Inflammatory macrophage treated with lipopolysaccharide for 4 hours (primary cell): Measurements from ENCODE around the gene AHCYL1.

Experiments
- DNase-seq: peaks from one replicate; pipeline ENCODE4 v3.0.0-alpha.2; 2020

Gene AHCYL1

DNA sequence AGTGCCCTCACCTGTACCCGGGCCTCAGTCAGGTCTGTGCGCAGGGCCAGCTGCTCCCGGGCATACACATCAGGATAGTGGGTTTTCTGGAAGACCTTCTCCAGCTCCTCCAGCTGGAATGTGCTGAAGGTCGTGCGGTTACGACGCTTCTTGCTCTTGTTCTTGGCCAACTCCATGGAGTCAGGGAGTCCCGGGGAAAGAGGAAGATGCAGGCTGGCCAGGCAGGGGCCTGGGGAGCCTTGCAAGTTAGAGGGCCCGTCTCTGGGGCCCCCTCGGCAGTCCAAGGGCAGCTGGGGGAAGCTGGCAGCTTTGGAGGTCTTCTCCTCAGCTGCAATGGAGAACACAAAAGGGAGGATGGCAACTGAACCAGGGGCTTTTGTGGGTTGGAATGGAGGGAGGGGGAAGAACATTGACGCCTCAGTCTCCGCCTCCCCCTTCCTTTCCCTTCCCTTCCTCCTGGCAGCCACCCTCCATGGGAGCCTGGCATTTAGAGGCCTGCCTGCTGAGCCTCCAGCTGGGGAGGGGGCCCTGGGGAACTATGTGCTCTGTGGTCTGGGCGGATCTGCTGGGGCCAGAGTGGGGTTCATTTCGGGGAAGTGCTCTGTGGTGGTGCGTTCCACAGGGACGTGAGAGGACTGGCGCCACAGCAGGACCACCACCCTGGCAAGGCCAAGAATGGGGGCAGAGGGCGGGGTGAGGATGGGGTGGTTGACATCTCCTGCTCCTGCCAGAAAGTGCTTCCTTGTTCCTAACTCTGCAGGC is 80.2 kb downstream of the AHCYL1 start:
- DNase-seq = no peak

DNA sequence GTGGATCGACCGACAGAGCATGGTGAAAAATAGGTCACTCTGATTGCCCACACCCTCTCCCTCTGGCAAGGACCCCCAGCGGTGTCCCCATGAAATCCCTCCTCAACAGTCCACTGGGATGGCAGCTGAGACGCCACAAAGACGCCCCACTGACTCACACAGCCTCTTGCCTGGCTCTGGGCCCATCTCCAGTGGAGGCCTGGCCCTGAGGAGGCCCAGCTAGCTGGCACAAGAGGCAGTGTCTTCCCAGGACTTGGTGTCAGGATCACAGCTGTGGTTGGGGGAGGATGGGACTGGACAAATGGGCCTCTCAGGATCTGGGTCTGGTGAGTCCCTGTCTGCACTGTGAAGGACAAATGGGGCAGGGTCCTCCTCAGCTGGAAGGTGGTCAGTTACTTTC is 81.3 kb downstream of the AHCYL1 start:
- no peak for DNase-seq

DNA sequence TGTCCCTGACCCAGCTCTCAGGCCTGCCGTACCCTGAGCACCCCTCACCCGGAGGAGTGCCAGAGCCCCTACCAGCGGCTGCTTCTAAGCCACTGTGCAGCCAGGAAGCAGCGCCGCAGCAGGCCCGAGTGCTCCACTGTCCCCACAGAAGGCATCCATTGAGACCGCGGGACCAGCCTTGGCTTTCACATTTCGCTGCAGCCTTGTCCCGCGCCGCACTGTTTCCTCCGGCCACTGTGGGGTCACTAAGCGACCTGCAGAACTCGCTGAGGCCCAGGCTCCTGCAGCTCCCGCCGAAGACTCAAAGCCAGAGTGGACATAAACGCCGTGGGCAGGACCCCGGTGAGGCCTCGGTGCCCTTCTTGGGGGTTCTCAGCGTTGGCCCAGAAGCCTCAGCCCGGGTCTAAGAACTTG is 82.9 kb downstream of the AHCYL1 start:
- no peak for DNase-seq

DNA sequence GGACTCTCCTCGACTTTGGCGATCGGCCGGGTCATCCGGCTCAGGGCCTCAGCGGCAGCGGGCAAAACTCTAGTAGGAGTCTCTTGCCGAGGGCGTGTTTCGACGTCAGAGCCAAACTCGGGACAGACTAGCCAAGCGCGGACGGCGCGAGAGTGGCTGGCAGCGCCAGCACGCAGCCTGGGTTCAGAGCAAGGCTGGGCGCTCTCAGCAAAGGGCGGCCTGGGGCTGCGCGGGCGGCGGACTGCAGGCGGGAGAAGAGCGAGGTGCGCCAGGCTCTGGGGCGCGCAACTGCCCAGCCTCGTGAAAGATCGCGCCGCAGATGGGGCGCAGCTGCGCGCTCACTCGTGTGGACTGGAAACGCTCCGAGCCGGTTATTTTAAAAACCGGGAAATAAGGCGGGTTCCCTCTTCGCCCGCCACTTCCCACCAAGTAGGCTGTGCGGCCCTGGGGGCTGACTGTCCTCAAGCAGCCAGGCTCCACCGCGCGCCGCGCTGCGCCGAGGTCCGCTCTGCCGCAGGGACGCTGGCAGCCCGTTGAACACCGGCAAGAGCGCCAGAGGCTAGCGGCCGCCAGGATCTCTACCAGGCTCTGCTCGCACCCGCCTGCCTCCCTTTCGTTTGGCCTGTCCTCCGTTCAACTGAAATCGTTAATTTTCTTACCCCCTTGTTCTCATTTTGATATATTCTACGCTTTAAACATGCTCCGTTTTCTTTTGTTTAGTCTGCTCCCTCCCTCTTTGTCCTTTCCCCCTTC is 83.5 kb downstream of the AHCYL1 start:
- DNase-seq = peak; percentile 17

DNA sequence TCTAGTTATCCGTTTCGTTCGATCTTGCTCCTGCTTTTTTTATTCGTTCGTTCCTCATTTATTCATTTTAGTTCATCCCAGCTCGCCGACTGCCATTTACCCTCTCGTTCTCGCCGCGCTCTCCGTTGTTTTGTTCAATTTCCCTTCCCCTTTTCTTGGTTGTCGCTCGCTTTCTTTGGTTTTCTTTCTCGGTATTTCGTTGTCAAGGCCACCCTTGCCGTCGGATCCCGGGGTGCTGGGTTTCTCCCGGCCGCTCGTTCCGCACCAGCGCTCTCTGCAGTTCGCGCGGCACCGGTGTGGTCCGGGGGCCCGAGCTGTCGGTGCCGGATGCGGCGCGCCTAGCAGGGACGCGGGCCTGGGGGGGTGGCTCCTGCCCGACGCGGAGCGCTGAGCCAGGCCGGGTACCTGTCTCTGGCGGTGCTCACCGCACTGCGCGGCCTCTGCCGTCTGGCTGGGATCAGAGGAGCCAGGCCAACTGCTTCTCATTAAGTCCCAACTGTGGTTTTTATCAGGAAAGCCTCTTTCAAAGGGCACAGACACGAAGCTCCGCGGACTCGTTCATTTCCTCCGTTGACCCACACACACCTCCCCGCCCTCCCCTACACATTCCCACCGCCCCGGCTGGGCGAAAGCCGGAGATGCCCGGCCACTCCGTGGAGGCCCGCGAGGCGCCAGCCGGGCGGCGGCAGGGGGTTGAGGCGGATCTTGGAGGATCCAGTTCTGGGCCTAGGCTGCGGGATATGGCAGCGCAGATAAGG is 84.3 kb downstream of the AHCYL1 start:
- DNase-seq = peak; percentile 48

DNA sequence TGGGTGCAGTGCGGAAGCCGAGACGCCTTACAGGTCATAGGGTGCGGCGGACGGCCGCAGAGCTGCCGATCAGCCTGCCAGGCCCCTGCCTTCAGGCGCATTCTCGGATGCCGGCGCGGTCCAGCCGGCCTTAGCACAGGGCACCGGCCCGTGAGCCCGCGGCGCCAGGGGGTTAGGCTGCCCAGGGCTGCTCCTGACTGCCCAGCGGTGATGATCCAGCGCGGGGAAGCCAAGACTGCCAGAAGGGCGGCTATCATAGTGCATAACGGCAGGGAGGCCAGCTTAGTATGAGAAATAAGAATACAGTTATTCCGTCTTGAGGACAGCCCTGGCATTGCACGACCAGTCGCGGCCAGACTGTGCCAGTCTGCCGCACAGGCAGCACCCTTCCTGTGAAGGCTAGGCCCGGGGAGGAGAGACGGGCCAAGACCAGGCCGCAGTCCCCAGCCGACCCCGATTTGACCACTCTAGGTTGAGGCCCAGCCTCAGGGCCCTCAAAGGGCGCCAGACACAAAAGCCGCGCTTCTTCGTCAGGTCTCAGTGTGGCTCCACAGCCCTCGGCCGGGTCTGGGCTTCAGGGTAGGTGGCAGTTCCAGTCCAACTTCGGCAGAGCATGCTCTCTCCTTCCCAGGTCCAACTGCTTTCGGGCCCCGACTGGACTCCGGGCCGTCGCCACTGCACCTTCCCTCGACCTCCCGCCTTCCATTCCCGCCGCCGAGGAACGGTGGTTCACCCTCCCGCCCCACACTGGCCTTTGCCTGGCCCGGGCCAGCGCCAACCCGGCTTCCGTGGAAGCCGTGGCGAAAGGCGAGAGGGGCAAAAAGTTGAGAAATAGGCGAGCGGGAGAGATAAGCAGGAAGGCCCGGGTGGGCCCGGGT is 85.1 kb downstream of the AHCYL1 start:
- DNase-seq = no peak

DNA sequence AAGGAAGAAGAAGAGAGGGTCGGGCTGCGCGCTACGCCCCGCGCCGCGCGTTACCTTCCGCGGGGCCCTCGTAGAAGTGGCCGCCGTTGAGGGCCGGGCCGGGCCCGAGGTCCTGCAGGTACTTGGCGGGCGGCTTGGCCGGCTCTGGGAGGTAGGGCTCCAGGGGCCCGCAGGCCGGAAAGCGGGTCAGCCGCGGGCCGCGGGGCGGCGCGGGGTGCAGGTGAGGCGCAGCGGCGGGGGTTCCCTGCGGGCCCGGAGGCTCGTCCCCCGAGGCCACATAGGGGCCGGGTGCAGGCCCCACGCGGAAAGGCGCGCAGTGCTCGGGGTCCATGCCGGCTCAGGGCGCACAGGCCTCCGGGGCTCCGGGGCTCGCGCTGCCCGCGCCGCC is 85.7 kb downstream of the AHCYL1 start:
- no peak for DNase-seq

DNA sequence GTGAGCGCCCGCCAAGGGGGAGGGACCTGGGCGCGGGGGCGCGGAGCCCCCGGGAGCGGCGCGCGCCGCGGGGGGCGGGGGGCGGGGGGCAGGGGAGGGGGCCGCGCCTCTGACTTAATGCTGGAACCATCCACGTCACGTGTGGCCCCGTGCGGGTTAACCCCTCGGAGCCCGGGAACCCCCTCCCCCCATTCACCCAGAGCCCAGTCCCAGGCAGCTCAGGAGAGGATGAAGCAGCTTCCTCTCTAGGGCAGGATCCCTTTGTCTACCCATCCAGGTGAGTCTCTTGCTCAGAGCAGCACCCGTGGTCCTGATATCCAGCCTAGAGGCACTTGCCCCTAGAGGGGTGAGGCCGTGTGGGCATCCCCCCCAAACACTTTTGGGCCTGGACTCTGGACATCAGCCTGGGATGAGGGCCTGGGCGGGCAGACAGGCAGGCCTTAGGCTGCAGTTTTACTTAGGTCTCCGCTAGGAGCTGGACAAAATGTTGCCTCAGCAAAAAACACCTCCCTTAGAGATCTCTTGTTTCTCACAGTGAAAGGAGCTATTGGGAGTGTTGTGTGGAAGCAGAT is 86.2 kb downstream of the AHCYL1 start, which contains the start of gene ALX3:
TSS of gene ALX3 (minus strand) at position 2 of the 572 bp plus-strand sequence. CDS start 60 bp downstream, outside the sequence.
- no peak for DNase-seq
